ENCODE results near the gene CRYBB3. TPM values are rescaled to one million over a fixed set of nuclear protein-coding genes. Genes with fewer than 3 reads are reported as not detected.
A peak's percentile ranks its signal among the peaks of the same experiment; 100 is the strongest.

CRYBB3 gene
- 0.06 TPM in 1 of 3 replicates, not detected in the others for polyA plus RNA-seq
- not detected for polyA plus RNA-seq (2011; ENCODE audit: low read depth)
- not detected in 2 replicates for polyA plus RNA-seq (2011; cell fraction: cytosol; rRNA removed)
- polyA plus RNA-seq (2011; cell fraction: nucleus; rRNA removed) = 0.19 and 0.31 TPM in 2 replicates
- 0.20 TPM in 1 of 2 replicates, not detected in the other for polyA plus RNA-seq (2012; ENCODE audit: low replicate concordance)
- polyA minus RNA-seq = not detected in 3 replicates
- polyA minus RNA-seq (2011; cell fraction: cytosol; rRNA and poly(A)+ RNA removed) = not detected
- polyA minus RNA-seq (2011; cell fraction: nucleus; rRNA and poly(A)+ RNA removed) = not detected in 2 replicates

- Histone ChIP-seq H3K9ac (ENCODE audit: control insufficient read depth, extremely low read depth, insufficient read depth, low read length) (no peak within 1 kb of the TSS), H3K9me1 (ENCODE audit: control insufficient read depth, extremely low read depth, insufficient read depth, low read length) (no peaks in the 10 kb centered on the region), H3K9me3 (ENCODE audit: control insufficient read depth, low read depth, low read length) (no peaks in the 10 kb centered on the region), H3K27ac (ENCODE audit: control insufficient read depth, insufficient read depth, low read length) (no peak within 1 kb of the TSS), H3K4me2 (ENCODE audit: control insufficient read depth, extremely low read depth, insufficient read depth, low read depth, low read length) (no peak within 1 kb of the TSS), H3K4me3 (ENCODE audit: control insufficient read depth in 2 of 3, extremely low read depth in 1 of 3, insufficient read depth in 2 of 3, low read depth in 1 of 3, low read length in 3 of 3) (no peak within 1 kb of the TSS), H3K36me3 (ENCODE audit: control insufficient read depth in 2 of 2, extremely low read depth in 1 of 2, insufficient read depth in 2 of 2, low read length in 2 of 2) (peaks cover 9 to 11% of the 10 kb centered on the region in 2 experiments), H3K79me2 (ENCODE audit: control insufficient read depth, insufficient read depth, low read length) (no peaks in the 10 kb centered on the region), H3K4me1 (ENCODE audit: control insufficient read depth, extremely low read depth, insufficient read depth, low read length) (no peaks in the 10 kb centered on the region), H4K20me1 (ENCODE audit: control insufficient read depth, extremely low read depth, insufficient read depth, low read length) (peaks cover 3% of the 10 kb centered on the region), H2AFZ (ENCODE audit: control insufficient read depth, low read length) (no peak within 1 kb of the TSS), H3K27me3 (ENCODE audit: control insufficient read depth, extremely low read depth, insufficient read depth, low read length) (no peaks in the 10 kb centered on the region)
- FAIRE-seq (no peak), DNase-seq (ENCODE audit: low read depth, low spot score) (no peak)
- no peak for TF ChIP-seq CTCF (optimal IDR thresholded peaks at IDR 0.05 in 1 of 3, IDR thresholded peaks at IDR 0.05 in 1 of 3, conservative IDR thresholded peaks at IDR 0.05 in 1 of 3; ENCODE audit: extremely low read depth in 1 of 3, insufficient read depth in 2 of 3, low read length in 3 of 3)
- TF ChIP-seq EZH2 (IDR thresholded peaks at IDR 0.05; ENCODE audit: low read length) = no peak
- dilution Hi-C loops (cut with MboI; ENCODE audit: extremely low pct_ligation_motif_present, low sequenced_read_pairs) = no loop called here
Measured at GRCh38 chr22:25199731-25200520, at the start of gene CRYBB3. Gene CRYBB3 (plus strand): TSS chr22:25199858. CDS start chr22:25201397, 1,539 bp downstream.

DNA sequence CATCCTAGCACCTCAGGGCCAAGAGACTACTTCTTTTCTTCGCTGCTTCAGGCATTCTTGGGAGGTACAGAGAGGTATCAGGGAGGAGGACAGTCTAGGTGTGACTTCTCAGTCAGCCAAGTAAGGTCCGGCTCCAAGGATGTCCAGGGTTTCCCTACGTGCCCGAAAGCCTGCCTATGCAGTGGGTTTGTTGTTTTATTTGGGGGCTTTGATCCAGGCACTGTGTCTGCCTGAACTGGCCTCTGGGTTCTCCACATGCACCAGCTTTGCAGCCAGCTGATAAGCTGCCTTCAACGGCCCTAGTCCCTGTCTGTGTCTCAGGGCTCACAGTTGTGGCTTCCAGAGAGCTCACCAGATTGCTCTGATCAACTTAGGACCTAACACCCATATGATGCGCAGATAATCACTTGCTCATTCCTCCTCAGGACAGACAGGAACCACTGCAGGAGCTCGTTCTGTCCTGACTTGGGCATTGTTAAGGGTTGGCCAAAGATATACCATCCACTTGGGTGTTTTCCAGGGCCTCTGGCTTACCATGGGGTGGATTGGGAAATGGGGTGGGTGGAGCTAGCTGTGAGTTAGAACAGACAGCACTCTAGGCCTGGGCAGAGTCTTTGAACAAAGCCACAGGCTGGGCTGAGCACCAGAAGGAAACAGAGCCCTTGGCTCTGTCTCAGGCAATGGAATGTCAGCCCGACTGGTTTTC, 45.5 kb upstream of the CRYBB3 start:
- H3K4me2 ChIP-seq (ENCODE audit: control insufficient read depth, extremely low read depth, insufficient read depth, low read depth, low read length) = peak overlapping the region; percentile 57
- H3K79me2 ChIP-seq (ENCODE audit: control insufficient read depth, insufficient read depth, low read length) = peaks cover 5% of the 10 kb centered on the region
- H3K9me1 ChIP-seq (ENCODE audit: control insufficient read depth, extremely low read depth, insufficient read depth, low read length) = peaks cover 2% of the 10 kb centered on the region
- DNase-seq (ENCODE audit: low read depth, low spot score) (peak; percentile 49), FAIRE-seq (peak; percentile 98)
- H3K4me1 ChIP-seq (ENCODE audit: control insufficient read depth, extremely low read depth, insufficient read depth, low read length) = peaks cover 23% of the 10 kb centered on the region
- H3K36me3 ChIP-seq (ENCODE audit: control insufficient read depth in 2 of 2, extremely low read depth in 1 of 2, insufficient read depth in 2 of 2, low read length in 2 of 2) = no peaks in the 10 kb centered on the region
- H3K27ac ChIP-seq (ENCODE audit: control insufficient read depth, insufficient read depth, low read length) = peak overlapping the region; percentile 4
- no peaks in the 10 kb centered on the region for H3K27me3 ChIP-seq (ENCODE audit: control insufficient read depth, extremely low read depth, insufficient read depth, low read length)
- H4K20me1 ChIP-seq (ENCODE audit: control insufficient read depth, extremely low read depth, insufficient read depth, low read length) = peaks cover 9% of the 10 kb centered on the region
- H3K4me3 ChIP-seq (ENCODE audit: control insufficient read depth in 2 of 3, extremely low read depth in 1 of 3, insufficient read depth in 2 of 3, low read depth in 1 of 3, low read length in 3 of 3) = no peak overlapping the region
- dilution Hi-C loops (cut with MboI; ENCODE audit: extremely low pct_ligation_motif_present, low sequenced_read_pairs) = no loop called here
- H2AFZ ChIP-seq (ENCODE audit: control insufficient read depth, low read length) = no peak overlapping the region
- H3K9ac ChIP-seq (ENCODE audit: control insufficient read depth, extremely low read depth, insufficient read depth, low read length) = no peak overlapping the region
- no peaks in the 10 kb centered on the region for H3K9me3 ChIP-seq (ENCODE audit: control insufficient read depth, low read depth, low read length)
- TF ChIP-seq CTCF (optimal IDR thresholded peaks at IDR 0.05 in 1 of 3, IDR thresholded peaks at IDR 0.05 in 1 of 3, conservative IDR thresholded peaks at IDR 0.05 in 1 of 3; ENCODE audit: extremely low read depth in 1 of 3, insufficient read depth in 2 of 3, low read length in 3 of 3) (no peak), EZH2 (IDR thresholded peaks at IDR 0.05; ENCODE audit: low read length) (no peak)
